DOHH2 (cell line): ENCODE measurements around the gene PEAK3.

ENCODE experiments used
- EZH2phosphoT487 ChIP-seq: fragments of 200-600 bp; sonication (generic); IDR thresholded peaks from 2 replicates; pipeline ENCODE4 v1.6.1; 2017; ENCODE audit warnings: borderline replicate concordance, mild to moderate bottlenecking, antibody characterized with exemption, low read length, moderate library complexity, mixed read lengths
- TF ChIP-seq, protein P1 (sequence below): fragments of 200-600 bp; sonication (generic); IDR thresholded peaks from one replicate; pipeline ENCODE4 v1.5.1; 2014; ENCODE audit warnings: antibody characterized with exemption, mild to moderate bottlenecking, low read depth, low read length; ENCODE audit not compliant: poor library complexity, severe bottlenecking

DNA sequence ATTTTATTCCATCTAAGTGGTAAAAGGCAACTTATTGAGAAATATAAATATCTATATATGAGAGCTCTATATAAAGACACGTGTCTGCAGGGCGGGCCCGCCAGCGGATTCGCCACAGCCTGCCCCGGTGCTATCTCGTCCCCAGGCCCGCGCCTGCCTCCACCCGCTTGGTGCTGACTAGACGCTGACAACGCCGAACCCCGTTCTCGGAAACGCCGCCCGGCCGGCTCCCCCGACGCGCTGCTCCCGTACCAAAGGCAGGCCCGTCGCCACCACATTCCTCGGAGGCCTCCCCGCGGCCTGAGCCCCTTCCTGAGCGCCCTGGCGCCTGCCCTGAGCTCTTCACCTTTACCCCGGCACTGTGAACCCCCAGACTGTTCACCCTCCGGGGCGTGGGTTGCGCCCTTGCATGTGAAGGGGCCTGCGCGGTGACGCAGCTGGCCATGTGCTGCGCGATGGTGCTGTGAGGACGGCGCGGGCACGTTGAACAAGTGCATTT is 51.9 kb downstream of the PEAK3 start:
- TF ChIP-seq, protein P1, sequence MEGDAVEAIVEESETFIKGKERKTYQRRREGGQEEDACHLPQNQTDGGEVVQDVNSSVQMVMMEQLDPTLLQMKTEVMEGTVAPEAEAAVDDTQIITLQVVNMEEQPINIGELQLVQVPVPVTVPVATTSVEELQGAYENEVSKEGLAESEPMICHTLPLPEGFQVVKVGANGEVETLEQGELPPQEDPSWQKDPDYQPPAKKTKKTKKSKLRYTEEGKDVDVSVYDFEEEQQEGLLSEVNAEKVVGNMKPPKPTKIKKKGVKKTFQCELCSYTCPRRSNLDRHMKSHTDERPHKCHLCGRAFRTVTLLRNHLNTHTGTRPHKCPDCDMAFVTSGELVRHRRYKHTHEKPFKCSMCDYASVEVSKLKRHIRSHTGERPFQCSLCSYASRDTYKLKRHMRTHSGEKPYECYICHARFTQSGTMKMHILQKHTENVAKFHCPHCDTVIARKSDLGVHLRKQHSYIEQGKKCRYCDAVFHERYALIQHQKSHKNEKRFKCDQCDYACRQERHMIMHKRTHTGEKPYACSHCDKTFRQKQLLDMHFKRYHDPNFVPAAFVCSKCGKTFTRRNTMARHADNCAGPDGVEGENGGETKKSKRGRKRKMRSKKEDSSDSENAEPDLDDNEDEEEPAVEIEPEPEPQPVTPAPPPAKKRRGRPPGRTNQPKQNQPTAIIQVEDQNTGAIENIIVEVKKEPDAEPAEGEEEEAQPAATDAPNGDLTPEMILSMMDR = no peak
- TF ChIP-seq EZH2phosphoT487 = no peak
